GM21447 (cell line): ENCODE results near the gene UNC93A.
"Not testable (repeated sequence)": the region's sequence is repeated elsewhere in the genome, so short reads cannot be mapped to it uniquely, and the experiment has no call there.

Source experiments
- ATAC-seq: cut with Tn5 transposase; IDR thresholded peaks from one replicate; pipeline ENCODE4 v1.9.1; 2021; ENCODE audit not compliant: unreplicated experiment

The UNC93A gene

DNA sequence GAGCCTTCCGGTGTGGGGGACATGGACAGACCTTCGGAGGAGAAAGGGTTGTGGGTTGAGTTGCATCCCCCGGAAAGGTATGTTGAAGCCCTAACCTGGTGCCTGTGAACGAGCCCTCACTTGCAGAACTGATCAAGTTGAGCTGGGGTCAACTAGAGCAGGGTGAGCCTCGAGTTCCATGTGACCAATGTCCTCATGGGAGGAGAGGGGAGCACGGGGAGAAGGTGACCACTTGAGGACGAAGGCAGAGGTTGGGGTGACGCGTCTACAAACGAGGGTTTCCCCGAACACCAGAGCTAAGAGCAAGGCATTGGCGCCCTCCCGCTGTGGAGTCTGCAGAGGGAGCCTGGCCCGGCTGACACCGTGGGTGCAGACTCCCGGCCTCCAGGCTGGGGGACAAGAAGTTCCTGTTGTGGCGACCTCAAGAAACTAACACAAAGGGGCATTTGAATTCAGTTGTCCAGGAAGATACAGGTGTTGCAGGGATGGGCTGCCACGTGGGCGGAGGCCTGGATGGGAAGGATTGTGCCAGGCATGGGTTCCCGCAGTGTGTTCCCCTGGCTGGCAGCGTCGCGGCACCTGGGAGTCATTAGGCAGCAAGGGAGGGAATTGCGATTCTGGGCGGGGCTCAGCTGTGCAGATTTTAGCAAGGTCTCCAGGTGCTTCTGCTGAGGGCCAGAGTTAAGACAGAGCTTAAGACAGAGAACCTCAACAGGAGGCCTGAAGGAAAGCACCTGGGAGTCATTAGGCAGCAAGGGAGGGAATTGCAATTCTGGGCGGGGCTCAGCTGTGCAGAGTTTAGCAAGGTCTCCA is 20.4 kb upstream of the UNC93A start:
- no peak for ATAC-seq

DNA sequence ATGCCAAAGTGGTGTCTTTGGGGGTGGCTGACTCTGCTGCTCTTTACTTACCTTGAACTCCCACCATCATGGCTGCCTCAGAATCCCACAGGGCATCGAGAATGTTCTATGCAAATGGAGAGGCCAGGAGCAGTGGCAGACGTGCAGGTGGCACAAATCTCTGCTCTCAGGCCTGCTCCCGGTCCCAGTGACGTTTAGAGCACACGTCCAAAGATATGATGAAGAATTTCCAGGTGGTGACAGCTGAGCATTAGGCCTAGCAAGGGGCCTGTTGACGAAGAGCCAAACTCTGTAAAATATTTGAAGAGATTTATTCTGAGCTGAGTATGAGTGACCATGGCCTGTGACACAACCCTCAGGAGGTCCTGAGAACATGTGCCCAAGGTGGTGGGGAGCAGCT is 19.0 kb upstream of the UNC93A start:
- ATAC-seq, result no peak

DNA sequence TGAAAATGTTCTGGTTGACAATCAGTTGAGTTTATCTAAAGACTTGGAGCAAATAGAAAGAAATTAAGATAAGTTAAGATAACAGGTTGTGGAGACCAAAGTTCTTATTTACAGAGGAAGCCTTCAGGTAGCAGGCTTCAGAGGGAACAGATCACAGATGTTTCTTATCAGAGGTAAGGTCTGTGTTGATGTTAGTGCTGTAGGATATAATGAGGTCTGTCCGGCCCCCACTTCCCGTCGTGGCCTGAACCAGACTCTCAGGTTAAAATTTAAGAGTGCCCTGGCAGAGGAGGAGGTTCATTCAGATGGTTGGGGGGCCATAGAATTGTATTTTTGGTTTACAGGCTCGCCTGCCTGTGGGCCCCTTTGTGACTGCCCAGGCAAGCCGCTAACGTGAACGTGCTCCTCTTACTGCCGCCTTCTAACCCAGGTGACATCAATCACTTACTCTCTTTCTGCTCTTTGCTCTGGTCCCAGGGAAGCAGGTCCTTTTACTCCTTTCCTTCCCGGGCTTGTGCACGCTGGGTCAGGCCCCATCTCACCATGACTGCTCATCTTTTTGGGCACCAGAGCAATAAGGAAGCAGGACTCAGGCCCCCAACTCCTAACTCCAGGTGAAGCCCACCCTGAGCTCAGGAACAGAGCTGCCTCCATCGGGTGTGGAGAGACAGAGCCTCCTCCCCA is 18.3 kb upstream of the UNC93A start:
- no peak for ATAC-seq

DNA sequence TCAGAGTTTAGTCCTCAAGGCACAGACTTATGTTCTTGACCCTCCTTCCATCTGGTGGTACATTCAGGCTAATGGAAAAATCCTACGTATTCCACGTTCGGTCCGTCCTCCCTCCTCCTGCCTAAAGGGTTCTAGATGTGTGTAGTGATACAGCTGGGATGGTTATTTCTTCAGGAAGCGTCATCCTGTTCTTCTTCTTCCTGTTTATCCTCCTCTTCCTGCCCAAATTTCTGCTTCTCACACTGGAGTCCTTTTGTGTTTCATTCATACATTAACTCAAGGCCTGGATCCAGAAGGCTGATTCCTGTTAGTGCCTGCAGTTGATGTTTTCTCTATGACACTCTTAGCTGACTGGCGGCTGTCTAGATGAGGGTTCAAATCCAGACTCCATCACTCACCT is 16.8 kb upstream of the UNC93A start:
- no peak for ATAC-seq

DNA sequence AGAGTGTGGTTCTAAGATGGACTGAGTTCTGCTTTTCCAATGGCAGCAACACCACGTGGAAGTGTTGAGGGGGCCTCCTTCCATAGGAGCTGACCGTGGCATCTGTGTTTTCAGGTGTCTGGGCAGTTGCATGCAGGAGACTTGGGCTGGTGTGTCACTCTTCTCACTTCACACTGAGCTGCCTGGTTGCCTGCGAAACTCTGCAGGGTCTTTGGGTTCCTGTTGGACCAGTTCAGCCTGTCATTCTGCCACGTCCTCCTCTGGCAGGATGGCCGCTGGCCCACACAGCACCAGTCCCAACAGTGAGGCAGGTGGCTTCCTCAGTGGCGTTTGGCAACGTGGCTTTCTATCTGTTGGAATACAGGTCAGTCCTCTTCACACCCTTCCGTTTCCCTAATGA is 16.1 kb upstream of the UNC93A start:
- ATAC-seq, result no peak

DNA sequence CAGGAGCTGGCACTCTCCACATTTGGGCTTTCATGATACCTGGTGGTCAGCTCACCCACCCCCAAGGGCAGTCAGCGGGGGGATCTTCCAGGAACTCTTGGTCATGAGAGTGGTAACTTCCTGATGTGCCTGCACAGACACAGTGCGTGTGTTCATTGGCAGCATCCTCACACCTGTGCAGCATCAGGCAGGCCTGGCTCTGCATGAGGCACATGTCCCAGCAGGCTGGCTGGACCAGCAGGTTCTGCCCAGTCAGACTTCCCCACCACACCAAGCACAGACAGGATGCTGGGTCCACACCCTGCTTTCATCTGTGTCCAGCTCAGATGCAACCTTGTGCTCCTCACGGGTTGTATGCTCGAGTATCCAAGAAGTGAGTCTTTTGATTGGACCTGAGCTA is 15.7 kb upstream of the UNC93A start:
- ATAC-seq, result no peak

DNA sequence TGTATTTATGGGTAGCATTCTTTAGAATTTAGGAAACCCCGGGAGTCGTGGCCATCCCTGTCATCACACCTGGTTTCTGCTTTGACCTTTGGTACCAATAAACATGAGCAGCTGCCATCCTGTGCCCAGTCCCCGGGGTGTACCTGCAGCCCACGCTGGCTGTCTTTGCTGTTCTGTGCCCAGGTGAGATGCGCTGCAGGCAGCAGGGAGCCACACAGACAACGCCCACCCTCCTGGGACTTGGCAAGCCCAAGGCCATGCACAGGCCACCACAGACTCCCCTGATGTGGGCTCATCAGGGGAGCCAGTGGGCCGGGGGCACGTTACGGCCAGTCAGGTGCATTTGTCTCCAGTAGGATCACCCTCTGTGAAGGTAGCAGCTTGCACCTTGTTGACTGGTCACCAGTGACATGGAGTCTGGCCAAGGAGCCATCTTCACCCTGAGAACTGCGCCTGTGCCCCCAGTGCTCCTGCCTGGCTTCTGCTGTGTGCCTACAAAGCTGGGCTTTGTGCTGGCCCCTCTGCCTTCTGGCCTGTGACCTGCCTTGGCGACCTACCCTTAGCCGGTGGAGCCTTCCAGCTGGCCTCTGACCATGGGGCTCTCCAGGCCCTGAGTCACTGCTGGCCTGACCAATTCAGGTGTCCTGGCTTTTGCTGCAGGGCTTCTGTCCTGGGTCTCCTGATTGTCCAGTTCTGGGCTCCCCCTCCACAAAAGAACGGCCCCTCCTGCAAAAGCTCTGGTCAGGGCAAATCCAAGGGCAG is 14.2 kb upstream of the UNC93A start:
- no peak for ATAC-seq

DNA sequence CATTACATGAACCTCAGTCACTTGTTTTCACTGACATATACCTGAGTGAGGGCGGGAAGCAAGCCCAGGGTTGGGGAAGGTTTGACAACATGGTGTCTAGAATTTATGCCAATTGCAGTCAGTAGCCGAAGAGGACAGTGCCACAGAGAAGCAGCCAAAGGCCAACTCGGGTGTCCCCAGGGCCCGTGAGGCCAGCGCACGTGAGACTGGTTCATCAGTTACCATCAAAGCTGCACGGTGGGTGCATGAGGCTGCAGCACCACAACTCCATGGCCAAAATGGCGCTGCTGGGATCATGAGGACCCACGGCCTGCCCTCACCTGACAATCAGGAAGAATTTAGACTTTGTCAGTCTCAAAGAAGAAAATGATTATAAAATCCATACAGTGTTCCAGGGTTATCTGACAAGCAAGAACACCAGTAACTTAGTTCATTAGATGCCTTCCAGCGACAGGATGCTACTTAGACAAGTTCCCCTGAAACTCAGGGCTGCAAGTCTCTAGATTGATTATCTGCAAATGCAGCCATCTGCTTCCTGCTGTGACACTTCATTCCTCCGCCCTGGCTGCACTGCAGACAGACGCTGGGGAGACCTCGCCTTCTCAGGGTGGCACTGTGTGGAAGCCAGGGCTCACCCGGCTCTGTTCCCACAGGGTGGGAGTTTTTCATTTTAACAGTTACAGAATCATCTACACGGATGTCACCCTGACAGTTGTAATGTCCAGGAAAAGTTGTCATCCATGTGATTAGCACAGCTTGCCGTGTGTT is 12.8 kb upstream of the UNC93A start:
- ATAC-seq, result not testable (repeated sequence)

DNA sequence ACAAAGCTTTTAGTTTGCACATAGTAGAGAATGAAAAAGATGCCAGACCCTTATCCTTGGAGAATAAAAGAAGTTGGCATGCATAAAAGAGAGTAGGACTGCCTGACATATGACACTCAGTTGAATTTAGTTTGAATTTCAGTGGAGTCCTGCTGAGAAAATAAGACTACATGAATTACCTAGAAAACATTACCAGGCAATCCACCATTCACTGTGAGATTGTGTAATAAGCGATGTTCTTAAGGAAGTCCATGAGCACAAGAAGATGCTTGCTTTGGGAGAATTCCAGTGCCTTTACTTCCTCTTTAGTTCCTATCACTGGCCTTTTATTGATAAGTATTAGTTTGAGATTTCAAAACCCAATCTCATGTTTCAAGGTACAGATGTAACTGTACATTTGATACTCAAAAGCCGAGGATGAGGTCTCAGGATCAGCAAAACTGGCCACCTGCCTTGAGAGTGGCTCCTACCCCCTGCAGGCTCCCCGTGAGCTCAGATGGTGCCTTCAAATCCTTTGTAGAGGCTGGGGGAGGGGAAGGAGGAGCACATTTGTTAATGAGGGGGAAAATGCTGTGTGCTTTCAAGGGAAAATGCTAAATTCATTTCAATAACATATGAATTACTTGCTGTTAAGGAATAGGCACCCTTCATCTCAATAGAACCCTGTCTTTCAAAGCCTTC is 11.2 kb upstream of the UNC93A start:
- no peak for ATAC-seq

DNA sequence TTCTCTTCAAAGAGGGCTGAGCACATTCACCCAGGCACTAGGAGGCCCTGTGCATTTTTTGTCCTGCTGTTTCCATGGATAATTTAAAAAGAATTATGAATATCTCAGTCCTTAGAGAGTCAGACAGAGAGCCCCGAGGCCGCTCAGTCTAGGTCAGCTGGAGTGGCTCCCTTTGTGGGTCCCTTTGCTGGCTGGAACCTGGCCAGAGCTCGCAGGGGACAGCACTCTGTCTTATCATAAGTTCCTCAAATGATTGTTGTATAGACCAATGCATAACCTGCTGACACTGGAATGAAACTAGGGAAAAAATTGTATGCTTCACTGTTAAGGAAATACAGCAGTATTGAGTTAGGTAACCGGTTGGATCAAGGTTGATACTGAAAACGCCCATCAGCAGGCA is 10.6 kb upstream of the UNC93A start:
- ATAC-seq, result not testable (repeated sequence)

DNA sequence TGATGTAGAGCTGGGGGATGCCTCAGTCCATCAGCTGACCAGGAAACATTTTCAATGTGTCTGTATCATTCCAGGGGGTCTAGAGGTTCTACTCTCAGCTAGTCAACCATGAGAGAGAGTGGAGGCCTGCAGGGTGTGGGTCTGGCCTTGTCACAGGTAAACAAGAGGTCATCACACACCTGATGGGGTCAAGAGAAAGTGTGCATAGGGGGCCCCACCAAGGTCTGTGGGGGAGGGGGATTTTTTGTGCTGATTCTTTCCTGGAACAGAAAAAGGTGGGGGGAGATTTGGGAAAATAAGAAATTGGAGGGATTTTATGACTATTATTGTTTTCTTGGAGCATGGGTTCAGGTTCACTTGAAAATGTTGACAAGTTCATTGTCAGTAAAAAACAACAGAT is 8.9 kb upstream of the UNC93A start:
- ATAC-seq, result no peak

DNA sequence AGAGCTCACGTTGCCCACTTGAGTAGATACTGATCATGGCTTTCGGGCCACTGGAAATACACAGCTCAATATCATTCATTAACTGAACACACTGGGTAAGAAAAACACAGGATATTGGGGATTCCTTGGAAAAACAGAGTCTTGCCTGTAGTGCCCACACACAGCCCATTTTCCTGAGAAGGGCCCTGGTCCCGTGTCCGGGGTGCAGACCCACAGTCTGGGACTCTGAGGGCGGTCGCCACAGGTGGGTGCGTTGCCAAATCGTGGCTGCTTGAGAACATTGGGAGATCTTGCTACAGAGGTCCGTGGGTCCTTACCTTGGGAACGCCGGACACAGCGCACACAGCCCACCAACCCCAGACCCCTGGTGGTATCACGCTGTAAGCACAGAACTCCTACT is 6.5 kb upstream of the UNC93A start:
- not testable (repeated sequence) for ATAC-seq

DNA sequence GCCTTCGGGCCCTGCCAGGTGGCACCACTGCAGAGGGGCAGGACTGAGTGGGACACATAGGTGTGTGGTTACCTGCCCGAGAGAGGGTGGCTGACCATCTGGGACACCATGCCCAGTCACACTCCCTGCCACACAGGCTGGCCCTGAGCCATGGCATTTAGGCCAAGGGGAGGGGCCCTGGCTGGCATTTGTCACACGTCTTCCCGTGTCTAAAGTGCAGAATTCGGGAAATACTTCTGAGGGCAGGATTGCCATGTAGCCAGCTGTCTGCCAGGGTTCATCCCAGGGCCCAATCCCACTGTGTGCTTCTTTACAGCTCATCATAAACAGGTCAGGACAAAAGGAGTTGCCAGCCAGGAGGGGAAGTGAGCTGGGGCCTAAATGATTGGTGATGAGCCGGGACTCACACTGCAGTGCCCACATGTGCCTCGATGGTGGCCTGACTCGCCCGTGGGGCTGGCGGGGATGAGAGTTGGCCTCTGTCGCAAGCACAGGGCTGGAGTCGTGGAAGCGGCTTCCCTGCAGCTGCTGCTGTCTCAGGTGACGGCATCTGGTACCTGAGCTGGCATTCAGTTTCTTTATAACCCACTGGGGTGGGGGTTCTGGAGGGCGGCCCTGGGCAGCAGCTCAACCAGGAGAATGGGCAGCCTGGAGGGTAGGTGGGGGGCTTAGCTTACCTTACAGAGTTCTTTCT is 5.9 kb upstream of the UNC93A start:
- ATAC-seq, result no peak

DNA sequence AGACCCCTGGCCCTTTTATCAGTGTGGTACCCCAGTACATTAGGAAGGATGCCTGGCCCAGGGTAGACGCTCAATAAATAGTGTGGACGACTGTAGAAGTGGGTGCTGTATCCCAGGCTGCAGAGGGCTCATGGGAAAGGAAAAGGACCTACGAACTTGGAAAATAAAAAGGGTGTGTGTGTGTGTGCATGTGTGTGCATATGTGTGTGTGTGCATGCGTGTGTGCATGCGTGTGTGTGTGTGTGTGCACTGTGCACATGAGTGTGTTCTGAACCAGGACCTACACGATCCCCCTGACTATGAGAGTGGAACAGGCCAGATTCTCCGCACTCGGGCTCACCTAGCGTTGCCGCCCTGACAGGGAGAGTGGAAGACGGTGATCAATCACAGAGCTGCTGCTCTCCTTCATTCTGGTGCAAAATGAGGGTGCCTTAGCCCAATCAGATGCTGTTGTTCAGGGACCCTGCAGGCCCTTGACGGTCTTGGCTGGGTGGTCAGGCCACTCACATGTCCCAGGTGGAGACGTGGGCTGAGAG is 3.5 kb upstream of the UNC93A start:
- no peak for ATAC-seq

DNA sequence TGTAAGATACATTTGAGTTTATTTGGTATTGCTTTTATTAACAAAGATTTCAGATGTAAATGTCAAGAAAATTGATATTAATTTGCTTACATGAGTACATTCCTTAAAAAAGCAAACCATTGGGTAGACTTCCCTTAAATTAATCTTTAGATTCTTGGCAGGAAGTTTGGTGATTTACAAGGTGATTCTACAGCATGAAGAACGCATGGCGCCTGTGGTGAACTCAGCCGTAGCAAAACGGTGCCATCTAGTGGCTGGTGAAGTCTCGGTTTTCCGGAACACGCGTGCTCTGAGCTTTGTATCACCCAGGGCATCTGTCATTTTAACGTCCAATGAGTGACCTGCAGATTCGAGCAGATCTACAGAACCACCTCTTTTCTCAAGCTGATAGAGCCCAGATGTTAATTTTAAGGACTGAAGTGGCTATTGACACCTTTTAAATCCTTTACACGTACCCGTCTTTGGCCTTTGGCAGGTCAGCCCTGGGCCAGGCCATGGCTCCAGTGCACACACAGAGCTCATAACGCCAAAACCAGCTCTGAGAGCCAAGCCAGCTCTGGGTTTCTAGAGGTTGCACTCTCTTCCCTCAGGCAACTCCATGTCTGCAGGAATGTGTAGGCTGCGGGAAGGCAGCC is 2.4 kb upstream of the UNC93A start:
- ATAC-seq, result not testable (repeated sequence)

DNA sequence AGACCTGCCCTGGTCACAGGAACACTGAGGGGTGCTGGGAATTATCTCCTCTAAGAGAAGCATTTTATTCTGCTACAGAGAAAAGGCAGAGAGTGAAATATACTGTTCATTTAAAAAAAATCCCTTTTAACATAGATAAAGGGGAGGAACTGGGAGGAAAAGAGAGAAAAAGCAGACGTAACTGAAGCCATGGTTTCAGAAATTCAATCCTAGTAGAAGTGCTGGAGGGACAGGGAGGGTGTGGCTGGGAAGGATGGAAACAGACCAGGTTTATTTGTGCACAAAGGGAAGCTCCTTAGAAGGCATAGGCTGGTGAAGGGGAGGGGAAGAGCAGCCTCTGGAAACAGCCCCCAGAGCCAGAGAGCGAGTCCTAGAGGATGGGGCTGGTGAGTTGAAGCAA is 1.8 kb upstream of the UNC93A start:
- not testable (repeated sequence) for ATAC-seq

DNA sequence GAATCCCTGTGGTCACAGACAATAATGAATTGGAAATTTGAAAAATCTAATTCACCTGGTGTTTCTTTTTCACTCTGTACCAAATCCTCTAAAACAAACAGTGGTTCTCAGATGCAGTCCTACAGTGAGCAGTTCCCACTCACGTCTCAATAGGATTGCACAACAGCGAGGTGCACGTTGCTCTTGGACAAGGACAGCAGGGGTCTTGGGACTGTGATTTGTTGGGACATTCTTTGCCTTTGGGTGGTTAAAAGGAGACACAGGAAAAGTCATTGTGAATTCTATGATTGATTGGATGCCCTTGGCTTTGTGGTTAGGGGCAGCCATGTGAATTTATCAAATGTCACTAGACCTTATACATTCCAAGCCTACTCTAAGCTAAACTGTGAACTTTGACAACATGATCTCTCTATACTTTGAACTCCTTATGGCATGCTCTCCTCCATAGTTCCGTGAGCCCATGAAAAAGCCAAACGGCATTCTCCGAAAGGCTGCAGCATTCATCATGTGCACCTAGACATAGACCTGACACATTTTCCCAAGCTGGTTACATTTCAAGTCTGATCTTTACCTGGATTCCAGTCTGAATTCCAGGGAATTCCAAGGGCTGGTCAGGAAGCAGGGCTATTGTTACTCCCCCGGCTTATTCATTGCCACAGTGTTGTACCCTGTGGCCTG is 647 bp downstream of the UNC93A start:
- no peak for ATAC-seq

DNA sequence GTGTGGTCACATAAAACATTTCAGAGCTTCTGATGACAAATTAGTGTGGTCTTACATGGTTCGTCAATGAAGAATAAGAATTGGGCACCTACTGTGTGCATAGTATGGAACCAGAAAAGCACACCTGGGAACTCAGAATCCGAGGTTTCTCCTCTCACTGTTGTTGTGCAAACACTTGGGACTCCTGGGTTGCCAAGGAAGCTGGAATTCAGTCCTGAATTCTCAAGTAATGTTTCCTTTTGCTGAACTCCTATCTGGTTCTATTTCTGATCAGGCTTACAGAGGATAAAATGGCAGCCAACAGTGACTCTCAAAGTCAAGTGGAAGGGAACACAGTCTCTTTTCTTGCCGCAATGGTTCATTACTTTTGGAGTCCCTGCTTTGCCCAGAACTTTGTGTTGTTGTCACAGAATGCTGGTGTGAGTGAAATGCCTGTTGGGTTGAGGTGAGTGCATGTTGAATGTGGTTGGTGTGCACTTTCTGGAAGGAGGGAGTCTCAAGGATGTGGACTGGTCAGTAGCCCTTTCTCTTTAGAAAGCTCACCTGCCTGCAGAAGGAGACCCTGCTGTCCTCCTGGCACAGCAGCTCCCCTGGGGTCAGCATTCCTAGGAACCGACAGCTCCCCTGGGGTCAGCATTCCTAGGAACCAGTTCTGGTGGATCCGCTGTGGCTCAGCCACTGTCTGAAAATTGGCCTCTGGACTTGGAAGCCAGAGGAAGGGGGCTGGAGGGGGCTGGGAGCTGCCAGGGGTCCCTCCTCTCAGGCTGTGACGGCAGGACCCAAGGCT is 1.4 kb downstream of the UNC93A start:
- ATAC-seq, result no peak
